GM12878 (cell line): Measurements from ENCODE around the gene LCE2C.

ENCODE experiments used
- ATF3 ChIP-seq: IDR thresholded peaks from 2 replicates; pipeline ENCODE4 v1.6.1; 2011; ENCODE audit warnings: low read depth, mild to moderate bottlenecking, low read length, moderate library complexity, borderline replicate concordance; ENCODE audit errors: extremely low read depth
- FOXK2 ChIP-seq: fragments of 450-650 bp; IDR thresholded peaks from 2 replicates; pipeline ENCODE4 v1.6.1; 2017; ENCODE audit warnings: mild to moderate bottlenecking, moderate library complexity
- FOXM1 ChIP-seq: IDR thresholded peaks from 2 replicates; pipeline ENCODE4 v1.6.1; 2012; ENCODE audit warnings: low read depth, mild to moderate bottlenecking, inconsistent platforms, low read length, moderate library complexity
- POLR2AphosphoS5 ChIP-seq: IDR thresholded peaks from 2 replicates; pipeline ENCODE4 v1.6.1; 2011; ENCODE audit warnings: mild to moderate bottlenecking, low read length, inconsistent platforms

- no peak for TF ChIP-seq FOXM1
- TF ChIP-seq ATF3: no peak
- no peak for TF ChIP-seq POLR2AphosphoS5
- TF ChIP-seq FOXK2: no peak
Observed at GRCh38 chr1:152725261-152725660, 50.2 kb downstream of the LCE2C start.
